ENCODE data around the gene MECP2. TPM values are rescaled to one million over a fixed set of nuclear protein-coding genes. Genes with fewer than 3 reads are reported as not detected.

MECP2 gene
- polyA plus RNA-seq, 10 donors: 16.0 to 26.0 (median 19.9) TPM

GRCh38 chrX:154019061-154019621 is 78.4 kb downstream of the MECP2 start:
- no peak for DNase-seq

GRCh38 chrX:154018518-154019060 is 78.9 kb downstream of the MECP2 start:
- no peak for DNase-seq

DNA sequence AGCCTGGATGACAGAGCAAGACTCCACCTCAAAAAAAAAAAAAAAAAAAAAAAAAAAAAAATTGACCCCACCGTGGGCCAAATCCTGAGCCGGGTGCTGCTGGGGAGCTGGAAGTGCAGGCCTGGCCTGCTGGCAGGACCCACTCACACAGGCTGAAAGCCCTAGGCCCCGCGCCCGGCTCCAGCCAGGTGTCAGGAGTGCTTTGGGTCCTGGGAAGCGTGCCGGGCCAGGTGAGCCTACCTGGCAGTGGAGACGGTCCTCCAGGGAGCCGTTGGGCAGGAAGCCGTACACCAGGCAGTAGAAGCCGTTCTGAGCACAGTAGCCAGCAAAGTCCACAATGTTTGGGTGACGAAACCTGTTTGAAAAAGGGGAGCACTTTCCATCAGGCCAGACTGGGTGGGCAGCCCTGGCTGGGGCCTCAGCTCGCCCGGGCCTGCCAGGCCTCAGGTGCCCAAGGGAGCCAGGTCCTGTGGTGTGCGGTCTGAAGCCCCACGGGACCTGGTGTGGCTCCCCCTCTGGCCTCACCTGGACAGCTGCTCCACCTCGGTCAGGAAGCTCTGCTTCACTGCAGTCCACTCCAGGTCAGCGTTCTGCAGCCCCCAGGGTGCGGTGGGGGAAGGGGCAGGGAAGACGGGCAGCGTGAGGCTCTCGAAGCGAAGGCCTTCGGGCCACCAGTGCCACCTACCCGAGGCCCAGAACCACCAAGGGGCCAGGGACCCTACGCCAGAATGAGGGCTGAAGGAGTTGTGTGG is 79.6 kb downstream of the MECP2 start:
- DNase-seq: no peak

- DNase-seq: no peak
Observed at GRCh38 chrX:154016366-154017076, 81.0 kb downstream of the MECP2 start.

DNA sequence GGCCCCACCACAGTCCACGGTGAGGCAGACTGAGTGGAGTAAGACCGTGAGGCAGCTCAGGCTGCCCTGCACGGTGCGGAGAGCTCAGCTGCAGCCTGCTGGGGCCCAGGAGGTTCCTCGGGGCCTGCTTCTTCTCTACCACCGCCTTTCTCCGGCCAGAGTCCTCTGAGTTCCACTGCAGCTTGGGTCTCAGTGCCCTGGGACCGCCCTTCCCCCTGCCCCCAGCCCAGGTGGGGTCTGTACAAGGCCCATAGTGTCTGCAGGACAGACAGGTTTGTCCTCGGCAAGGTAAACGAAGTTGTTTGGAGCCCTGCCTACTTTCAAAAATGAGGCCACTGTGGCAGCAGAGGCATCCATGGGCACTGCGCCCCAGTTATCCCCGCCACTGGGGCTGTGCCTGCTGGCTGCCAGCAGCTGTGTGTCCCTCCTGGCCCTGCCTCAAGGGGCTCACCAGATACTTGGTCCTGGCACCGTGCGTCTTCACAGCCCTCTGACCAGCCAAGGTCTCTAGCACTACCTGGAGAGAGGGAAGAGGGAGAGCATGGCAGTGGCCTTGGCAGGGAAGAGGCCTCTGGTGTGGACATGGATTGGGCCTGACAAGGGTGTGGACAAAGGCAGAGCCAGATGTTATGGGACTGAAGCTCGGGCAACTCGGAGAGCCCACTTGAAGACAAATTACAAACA is 81.8 kb downstream of the MECP2 start:
- DNase-seq: no peak

DNA sequence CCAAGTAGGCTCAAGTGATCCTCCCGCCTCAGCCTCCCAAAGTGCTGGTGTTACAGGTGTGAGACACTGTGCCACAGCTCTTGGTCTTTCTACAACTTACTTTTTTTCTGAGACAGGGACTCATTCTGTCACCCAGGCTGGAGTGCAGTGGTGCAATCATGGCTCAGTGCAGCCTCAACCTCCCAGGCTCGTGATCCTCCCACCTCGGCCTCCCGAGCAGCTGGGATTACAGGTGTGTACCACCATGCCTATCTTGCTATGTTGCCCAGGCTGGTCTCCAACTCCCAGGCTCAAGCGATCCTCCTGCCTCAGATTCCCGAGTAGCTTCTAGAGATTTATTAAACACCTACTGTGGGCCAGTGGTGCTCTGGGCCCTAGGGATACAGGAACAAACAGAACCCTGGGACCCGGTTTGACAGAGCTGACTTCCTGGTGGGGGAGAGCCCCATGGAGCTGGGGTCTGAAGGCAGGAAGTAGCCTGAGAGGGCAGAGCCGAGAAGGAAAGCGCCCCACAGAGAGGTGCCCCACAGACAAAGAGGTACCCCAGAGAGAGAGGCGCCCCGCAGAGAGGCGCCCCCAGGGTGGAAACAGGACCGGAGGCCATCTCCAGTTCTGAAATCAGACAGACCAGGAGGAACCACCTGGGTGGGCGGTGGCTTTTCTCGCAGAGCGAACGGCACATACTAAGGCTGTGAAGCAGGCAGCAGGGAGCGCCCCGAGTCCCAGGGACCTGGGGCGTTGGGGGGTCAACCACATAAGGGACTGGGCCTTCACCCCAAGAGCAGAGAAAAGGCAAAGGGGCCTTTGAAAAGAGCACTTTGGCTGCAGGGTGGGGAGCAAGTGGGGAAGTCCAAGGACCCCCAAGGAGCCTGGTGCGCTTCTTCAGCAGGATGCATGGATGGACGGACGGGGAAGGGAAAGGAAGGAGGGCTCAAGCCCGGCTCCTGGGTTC is 82.8 kb downstream of the MECP2 start:
- no peak for DNase-seq

DNA sequence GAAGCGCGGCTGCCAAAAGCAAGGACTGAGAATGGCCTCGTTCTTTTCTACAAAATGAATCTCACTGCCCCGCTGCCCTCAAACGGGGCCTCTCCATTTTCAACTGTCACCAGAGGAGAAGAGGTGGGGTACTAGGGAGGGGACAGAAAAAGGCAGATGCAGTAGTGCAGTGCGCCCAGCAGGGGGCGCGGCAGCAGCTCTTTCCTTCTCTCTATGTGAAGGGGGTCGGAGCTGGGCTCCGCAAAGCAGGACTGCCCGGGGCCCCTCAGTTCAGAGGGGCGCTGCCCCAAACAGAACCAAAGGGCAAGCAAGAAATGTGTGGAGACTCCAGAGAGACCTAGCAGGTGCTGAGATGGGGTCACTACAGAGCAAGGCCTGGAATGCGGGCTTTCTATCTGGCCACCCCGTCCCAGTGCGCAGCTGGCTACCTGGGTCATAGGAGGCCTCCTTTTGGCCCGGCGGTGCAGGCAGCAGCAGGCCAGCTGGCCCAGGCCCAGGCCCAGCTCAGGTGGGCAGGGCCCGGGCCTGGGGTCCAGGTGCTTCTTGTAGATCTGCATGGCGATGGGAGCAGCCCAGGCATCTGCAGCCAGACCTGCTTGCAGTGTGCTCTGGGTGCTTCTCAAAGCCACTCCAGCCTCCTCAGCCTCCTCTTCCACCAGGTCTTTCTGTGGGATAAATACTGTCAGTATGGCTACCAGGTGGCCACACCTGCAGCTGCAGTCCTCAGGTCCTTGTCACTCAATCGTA is 83.7 kb downstream of the MECP2 start:
- DNase-seq: peak in 2 of 3 donors; percentile 52 to 69

DNA sequence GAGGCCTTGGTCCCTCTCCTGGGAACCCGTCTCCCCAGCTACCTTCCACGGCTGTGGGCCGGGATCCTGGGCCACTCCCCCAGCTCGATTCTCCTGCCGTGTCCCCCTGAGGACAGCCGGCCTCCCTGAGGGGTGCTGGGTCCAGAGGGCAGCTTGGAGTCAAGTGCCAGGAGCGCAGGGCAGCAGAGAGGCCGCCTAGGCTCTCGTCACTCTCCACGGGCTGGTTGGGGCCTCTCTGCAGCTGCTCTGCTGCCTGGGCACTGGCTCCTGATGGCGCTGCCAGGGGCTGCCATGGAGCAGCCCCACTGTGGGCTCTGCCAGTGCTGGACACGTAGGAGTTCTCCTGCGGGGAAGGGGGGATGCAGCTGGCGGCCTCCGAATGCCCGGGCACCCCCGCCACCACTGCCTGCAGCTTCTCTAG is 84.5 kb downstream of the MECP2 start:
- no peak for DNase-seq

DNA sequence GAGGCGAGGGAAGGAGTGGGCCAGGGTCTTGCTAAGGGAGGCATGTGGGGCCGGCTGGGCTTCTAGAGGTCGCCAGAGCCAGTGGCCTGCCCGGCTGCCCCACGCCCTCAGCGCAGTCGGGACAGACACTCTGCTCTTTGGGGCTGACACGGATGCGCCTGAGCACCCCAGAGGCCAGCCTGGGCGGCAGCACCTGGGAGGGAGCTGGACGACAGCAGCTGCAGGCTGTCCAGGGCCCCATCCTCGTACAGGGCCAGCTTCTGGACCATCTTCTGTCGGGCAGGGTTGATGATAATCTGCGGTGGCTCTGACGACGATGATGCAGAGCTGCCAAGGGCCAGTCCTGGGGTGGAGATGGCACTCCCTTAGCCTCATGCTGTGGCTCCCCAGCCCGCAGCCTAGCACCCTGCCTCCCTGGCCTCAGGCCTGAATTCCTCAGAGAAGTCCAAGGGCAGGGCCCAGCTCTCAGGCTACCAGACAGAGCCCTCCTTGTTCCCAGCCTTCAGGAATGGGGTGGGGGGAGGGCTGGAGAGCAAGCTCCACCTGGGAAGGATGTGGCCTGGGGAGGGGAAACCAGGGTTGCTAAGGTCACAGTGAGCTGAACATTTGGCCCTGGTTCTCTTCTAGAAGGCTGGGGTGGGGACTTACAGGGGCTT is 85.1 kb downstream of the MECP2 start:
- DNase-seq: no peak

DNA sequence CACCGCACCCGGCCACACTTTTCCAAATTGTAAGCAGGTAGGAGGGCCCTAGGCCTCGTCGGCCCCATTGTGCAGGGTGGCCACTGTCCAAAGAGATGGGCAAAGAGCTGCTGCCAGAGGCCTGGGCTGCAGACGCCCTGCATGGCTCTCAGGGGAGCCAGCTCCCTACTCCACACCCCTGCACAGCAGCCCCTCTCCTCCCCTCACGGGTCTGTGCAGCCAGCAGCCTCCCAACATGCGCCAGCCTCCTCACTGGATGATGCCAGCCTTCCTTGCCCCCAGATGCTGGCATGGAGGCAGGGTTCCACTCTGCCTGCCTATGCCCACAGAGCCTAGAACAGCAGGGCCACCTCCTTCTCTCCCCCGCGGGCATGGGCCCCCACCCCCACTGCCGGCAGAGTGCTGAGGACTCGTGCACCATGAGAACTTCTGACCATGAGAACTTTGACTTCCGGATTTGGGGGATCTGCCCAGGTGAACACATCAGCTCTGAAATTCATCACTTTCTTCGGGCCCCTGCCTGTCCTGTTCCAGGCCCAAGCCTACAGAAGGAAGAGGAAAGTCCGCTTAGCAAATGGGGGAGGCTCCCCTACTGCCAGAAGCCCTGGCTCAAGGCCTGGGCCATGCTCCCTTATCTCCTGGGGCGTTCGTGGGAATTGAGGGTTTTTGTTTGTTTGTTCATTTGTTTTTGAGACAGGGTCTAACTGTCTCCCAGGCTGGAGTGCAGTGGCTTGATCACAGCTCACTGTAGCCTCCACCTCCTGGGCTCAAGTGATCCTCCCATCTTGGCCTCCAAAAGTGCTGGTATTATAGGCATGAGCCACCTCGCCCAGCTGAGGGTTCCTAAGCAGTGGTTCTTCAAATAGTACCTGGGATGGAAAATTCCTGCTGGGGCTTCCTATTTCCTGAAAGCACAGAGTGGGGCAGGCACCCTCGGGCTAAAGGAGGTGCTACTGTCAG is 85.9 kb downstream of the MECP2 start:
- no peak for DNase-seq

GRCh38 chrX:154010330-154011087 is 87.0 kb downstream of the MECP2 start:
- no peak for DNase-seq

DNA sequence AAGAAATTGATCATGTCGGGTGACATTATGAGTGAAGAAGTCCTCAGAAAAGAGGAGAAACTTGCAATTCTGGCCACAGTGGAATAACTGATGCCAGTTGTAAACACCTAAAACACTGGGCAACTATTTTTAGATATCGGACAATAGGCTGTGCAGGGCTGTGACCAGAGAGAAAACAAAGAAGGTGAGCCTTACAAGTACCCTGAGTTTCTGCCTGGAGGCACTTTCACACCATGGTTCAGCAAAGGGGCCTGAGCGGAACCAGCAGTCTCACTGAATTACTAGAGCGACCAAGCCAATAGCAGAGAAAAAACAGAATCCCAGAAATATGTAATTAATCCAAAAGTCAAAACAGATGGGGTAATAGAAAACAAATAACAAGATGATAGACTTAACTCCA is 89.0 kb downstream of the MECP2 start:
- no peak for DNase-seq

DNA sequence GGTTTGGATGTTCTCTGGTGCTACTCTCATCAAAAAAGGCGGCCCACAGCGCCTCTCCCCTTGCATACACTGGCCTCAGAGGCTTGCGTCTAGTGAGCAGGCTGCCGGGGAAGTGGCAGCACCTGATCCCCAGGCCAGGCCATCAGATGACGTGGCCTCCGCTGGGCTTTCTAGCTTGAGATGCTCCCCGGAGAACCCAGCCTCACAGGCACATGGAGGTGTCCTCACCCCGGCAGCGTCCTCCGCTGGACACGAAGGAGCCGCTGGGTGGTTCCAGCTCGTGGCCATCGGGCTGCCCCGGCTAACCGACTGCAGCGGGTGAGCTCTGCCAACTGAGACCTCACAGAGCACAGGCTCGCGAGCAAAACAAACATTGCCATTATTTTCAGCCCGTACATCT is 90.6 kb downstream of the MECP2 start:
- DNase-seq: no peak

DNA sequence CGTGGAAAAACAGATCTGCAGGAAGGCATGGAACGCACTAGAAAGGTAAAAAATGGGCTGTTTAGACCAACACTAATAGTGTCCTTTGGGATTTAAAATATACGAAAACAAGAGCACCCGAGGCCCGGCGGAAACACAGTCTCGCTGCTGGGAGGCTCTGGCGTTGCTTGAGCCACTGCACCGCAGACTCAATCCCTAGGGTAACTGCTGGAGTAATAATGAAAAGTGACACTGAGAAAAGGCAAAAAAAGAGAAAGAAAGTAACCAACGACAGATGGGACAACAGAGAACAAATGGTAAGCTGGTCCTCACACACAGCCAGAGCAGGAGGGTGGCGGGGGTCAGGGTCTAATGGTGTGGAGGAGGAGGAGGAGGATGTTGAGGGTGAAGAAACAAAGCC is 93.2 kb downstream of the MECP2 start:
- DNase-seq: no peak

DNA sequence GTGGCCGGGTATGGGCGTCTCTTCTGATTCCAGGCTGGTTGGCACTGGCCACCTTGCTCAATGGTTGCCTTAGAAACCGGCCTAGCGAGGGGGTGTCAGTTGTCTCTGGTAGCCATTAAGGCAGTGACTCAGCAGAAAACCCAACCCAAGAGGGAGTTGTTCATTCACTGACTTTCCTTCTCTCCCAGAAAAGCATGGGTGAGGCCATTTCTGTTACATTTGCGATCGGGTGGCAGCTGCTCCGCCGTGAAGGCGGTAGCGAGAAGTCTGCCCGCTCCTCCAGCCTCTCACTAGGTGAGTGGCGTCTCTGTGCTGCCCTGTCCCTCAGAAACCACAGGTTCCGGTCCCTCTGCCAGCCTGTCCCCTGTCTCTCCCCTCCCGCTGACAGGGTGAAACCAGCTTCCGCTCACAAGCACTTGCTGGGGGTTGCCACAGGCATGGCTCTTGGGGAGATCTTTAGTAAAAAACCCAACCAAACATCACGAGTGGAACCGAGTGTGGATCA is 95.2 kb downstream of the MECP2 start:
- no peak for DNase-seq

- no peak for DNase-seq
Observed at GRCh38 chrX:154000051-154000450, 97.5 kb downstream of the MECP2 start.

DNA sequence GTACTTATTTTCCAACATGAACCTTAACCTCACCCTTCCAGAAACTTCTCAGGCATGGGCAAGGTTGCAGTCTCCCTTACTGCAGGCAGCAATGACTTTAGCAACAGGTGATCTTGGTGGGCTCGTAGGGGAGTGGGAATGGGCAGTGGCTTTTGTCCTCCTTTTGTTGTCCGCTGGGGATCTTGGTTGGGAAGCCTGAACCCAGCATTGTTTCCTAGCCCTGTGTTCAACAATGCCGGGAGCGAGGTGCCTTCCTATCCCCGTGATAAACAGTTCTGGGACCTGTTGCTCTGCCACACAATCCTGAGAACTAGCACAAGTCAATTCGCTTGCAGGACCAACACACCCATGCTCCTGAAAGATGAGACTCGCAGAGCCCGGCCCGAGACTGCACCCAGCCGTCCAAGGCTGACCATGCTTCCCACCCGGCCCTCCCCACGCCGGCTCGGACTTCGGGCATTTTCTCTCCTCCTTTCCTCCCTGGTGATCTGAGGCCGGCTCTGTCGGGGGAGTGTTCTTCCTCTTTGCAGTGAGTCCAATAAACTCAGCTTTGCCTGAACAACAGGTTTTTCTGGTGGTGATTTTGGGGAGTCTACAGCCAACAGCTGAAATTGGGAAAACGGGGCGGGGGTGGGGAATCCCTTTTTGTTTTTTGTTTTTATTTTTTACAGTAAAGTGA is 98.0 kb downstream of the MECP2 start:
- no peak for DNase-seq

Measured in muscle of back (tissue), 11 donors.